ENCODE results near the gene UPF3A. TPM values are rescaled to one million over a fixed set of nuclear protein-coding genes. Genes with fewer than 3 reads are reported as not detected.
A peak's percentile ranks its signal among the peaks of the same experiment; 100 is the strongest.
"Not testable (repeated sequence)": the region's sequence is repeated elsewhere in the genome, so short reads cannot be mapped to it uniquely, and the experiment has no call there.

Gene UPF3A
- total RNA-seq, 2 experiments from 2014 or later: 36.9 to 38.7 TPM

- CTCF ChIA-PET: interaction anchor here (0.6 to 1.7 kb wide), 3 partner anchors 30 to 427 kb away, joined by 3 to 7 read pairs (median 3); no protein-coding TSS in a partner anchor
- H3K4me3 Mint-ChIP-seq: no peak overlapping the region
- DNase-seq: no peak
- H3K9me3 Mint-ChIP-seq: no peaks in the 10 kb centered on the region
- H3K4me1 Mint-ChIP-seq (ENCODE audit: low read depth): no peaks in the 10 kb centered on the region
- H3K27me3 Mint-ChIP-seq (ENCODE audit: low read depth): no peaks in the 10 kb centered on the region
- H3K27ac Mint-ChIP-seq: no peak overlapping the region
- peaks cover 38% of the 10 kb centered on the region for H3K36me3 Mint-ChIP-seq (ENCODE audit: low read depth)
- intact Hi-C loops (cut with micrococcal nuclease): no loop called here
Measured at GRCh38 chr13:114249077-114249476, 32.3 kb upstream of the UPF3A start.

- CTCF ChIA-PET: interaction anchor here (0.5 to 0.6 kb wide), 2 partner anchors 8 to 133 kb away, joined by 3 read pairs; no protein-coding TSS in a partner anchor
- H3K27me3 Mint-ChIP-seq (ENCODE audit: low read depth); H3K27ac Mint-ChIP-seq; DNase-seq; intact Hi-C loops (cut with micrococcal nuclease); H3K4me3 Mint-ChIP-seq; H3K9me3 Mint-ChIP-seq; H3K4me1 Mint-ChIP-seq (ENCODE audit: low read depth): not testable (repeated sequence)
- peaks cover 38% of the 10 kb centered on the region for H3K36me3 Mint-ChIP-seq (ENCODE audit: low read depth)
Measured at GRCh38 chr13:114251639-114252440, 29.6 kb upstream of the UPF3A start.

- H3K36me3 Mint-ChIP-seq (ENCODE audit: low read depth): peaks cover 43% of the 10 kb centered on the region
- H3K9me3 Mint-ChIP-seq: no peaks in the 10 kb centered on the region
- intact Hi-C loops (cut with micrococcal nuclease): no loop called here
- DNase-seq: no peak
- H3K27me3 Mint-ChIP-seq (ENCODE audit: low read depth): no peaks in the 10 kb centered on the region
- H3K27ac Mint-ChIP-seq: no peak overlapping the region
- no peak overlapping the region for H3K4me3 Mint-ChIP-seq
- no peaks in the 10 kb centered on the region for H3K4me1 Mint-ChIP-seq (ENCODE audit: low read depth)
- CTCF ChIA-PET: interaction anchor here (0.7 kb wide), 1 partner anchor 304 kb away, joined by 3 read pairs; no protein-coding TSS in a partner anchor
Measured at GRCh38 chr13:114256547-114256946, 24.9 kb upstream of the UPF3A start.

DNA sequence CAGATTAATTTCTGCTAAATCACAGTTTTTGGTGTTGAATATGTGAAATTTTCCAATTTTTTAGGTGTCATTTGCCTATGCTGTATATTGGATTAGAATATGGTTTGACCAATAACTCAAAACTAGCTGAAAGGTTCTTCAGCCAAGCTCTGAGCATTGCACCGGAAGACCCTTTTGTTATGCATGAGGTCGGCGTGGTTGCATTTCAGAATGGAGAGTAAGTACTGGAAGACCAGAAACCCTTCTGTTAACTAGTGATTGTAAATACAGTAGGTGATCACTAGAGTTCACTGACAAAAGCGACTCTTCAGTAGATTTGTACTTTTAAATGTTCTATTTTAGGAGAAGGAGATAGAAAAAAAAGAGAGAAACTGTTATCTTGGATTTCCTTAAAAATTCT is 24.4 kb upstream of the UPF3A start:
- no peaks in the 10 kb centered on the region for H3K4me1 Mint-ChIP-seq (ENCODE audit: low read depth)
- no peak overlapping the region for H3K27ac Mint-ChIP-seq

DNA sequence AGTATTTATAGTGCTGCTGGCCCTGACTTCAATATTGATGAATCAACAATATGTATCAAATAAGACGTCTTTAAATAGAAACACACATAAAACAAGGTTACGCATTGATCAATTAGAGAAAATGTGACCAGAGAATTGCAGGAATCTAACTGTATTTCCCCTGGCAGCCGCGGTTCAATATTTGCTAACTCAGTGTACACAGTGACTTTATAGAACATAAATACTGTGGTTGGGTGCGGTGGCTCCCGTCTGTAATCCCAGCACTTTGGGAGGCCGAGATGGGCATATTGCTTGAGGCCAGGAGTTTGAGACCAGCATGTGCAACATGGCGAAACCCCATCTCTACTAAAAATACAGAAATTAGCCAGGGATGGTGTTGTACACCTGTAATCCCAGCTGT is 22.8 kb upstream of the UPF3A start:
- H3K4me1 Mint-ChIP-seq (ENCODE audit: low read depth): peaks cover 9% of the 10 kb centered on the region
- no peak overlapping the region for H3K27ac Mint-ChIP-seq
- H3K27me3 Mint-ChIP-seq (ENCODE audit: low read depth): no peaks in the 10 kb centered on the region
- no peak overlapping the region for H3K4me3 Mint-ChIP-seq
- H3K36me3 Mint-ChIP-seq (ENCODE audit: low read depth): peaks cover 48% of the 10 kb centered on the region
- CTCF ChIA-PET: no interaction called here
- no peak for DNase-seq
- intact Hi-C loops (cut with micrococcal nuclease): no loop called here
- no peaks in the 10 kb centered on the region for H3K9me3 Mint-ChIP-seq

More for the DNA sequence above, 24.4 kb upstream of the UPF3A start:
- no peaks in the 10 kb centered on the region for H3K9me3 Mint-ChIP-seq
- DNase-seq: no peak
- intact Hi-C loops (cut with micrococcal nuclease): no loop called here
- H3K36me3 Mint-ChIP-seq (ENCODE audit: low read depth): peaks cover 42% of the 10 kb centered on the region
- CTCF ChIA-PET: interaction anchor here (0.7 kb wide), 1 partner anchor 305 kb away, joined by 3 read pairs; no protein-coding TSS in a partner anchor
- no peak overlapping the region for H3K4me3 Mint-ChIP-seq
- no peaks in the 10 kb centered on the region for H3K27me3 Mint-ChIP-seq (ENCODE audit: low read depth)

GRCh38 chr13:114259374-114259773 is 22.0 kb upstream of the UPF3A start:
- CTCF ChIA-PET: no interaction called here
- H3K4me3 Mint-ChIP-seq: no peak overlapping the region
- H3K9me3 Mint-ChIP-seq: no peaks in the 10 kb centered on the region
- no peak for DNase-seq
- peaks cover 46% of the 10 kb centered on the region for H3K36me3 Mint-ChIP-seq (ENCODE audit: low read depth)
- H3K27me3 Mint-ChIP-seq (ENCODE audit: low read depth): no peaks in the 10 kb centered on the region
- peaks cover 10% of the 10 kb centered on the region for H3K4me1 Mint-ChIP-seq (ENCODE audit: low read depth)
- intact Hi-C loops (cut with micrococcal nuclease): no loop called here
- no peak overlapping the region for H3K27ac Mint-ChIP-seq

- Mint-ChIP-seq H3K36me3 (ENCODE audit: low read depth) (peaks cover 44% of the 10 kb centered on the region), H3K4me1 (ENCODE audit: low read depth) (peaks cover 10% of the 10 kb centered on the region), H3K4me3 (no peak overlapping the region), H3K27me3 (ENCODE audit: low read depth) (no peaks in the 10 kb centered on the region), H3K27ac (no peak overlapping the region), H3K9me3 (no peaks in the 10 kb centered on the region)
- DNase-seq: no peak
- intact Hi-C loops (cut with micrococcal nuclease): no loop called here
- CTCF ChIA-PET: interaction anchor here (0.7 kb wide), 1 partner anchor 8 kb away, joined by 3 read pairs; no protein-coding TSS in a partner anchor
Measured at GRCh38 chr13:114259974-114260373, 21.4 kb upstream of the UPF3A start.

GRCh38 chr13:114260814-114261213 is 20.6 kb upstream of the UPF3A start:
- CTCF ChIA-PET: no interaction called here
- H3K36me3 Mint-ChIP-seq (ENCODE audit: low read depth): peaks cover 45% of the 10 kb centered on the region
- no peaks in the 10 kb centered on the region for H3K9me3 Mint-ChIP-seq
- no peak overlapping the region for H3K4me3 Mint-ChIP-seq
- intact Hi-C loops (cut with micrococcal nuclease): no loop called here
- H3K27me3 Mint-ChIP-seq (ENCODE audit: low read depth): no peaks in the 10 kb centered on the region
- no peak for DNase-seq
- H3K27ac Mint-ChIP-seq: no peak overlapping the region
- H3K4me1 Mint-ChIP-seq (ENCODE audit: low read depth): peaks cover 10% of the 10 kb centered on the region

- intact Hi-C loops (cut with micrococcal nuclease): no loop called here
- H3K4me1 Mint-ChIP-seq (ENCODE audit: low read depth): peaks cover 10% of the 10 kb centered on the region
- no peak overlapping the region for H3K4me3 Mint-ChIP-seq
- H3K9me3 Mint-ChIP-seq: no peaks in the 10 kb centered on the region
- H3K27me3 Mint-ChIP-seq (ENCODE audit: low read depth): no peaks in the 10 kb centered on the region
- peaks cover 47% of the 10 kb centered on the region for H3K36me3 Mint-ChIP-seq (ENCODE audit: low read depth)
- CTCF ChIA-PET: no interaction called here
- H3K27ac Mint-ChIP-seq: peak overlapping the region; percentile 1
- DNase-seq: no peak
Measured at GRCh38 chr13:114261328-114261965, 20.0 kb upstream of the UPF3A start.

DNA sequence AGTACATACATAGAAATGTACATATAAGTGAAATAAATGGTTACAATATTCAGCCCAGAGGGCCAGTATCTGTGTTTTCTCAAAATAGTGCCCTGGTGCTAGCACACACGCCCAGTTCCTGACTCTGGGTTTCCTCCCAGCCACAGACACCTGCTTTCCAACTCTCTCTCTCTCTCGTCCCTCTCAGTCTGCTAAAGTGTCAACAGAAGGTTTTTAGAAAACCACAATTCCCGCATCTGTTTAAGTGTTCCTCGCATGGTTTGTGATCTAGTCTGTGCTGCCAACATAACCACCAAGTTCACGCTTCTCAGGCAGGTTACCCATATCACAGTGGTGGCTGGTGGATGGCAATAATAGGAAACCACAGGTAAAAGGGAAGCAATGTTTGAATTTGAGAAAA is 17.8 kb upstream of the UPF3A start:
- Mint-ChIP-seq H3K4me1 (ENCODE audit: low read depth) (peaks cover 16% of the 10 kb centered on the region), H3K36me3 (ENCODE audit: low read depth) (peaks cover 54% of the 10 kb centered on the region), H3K27ac (peak overlapping the region; percentile 57), H3K27me3 (ENCODE audit: low read depth) (no peaks in the 10 kb centered on the region), H3K4me3 (no peak overlapping the region), H3K9me3 (no peaks in the 10 kb centered on the region)
- DNase-seq: no peak
- CTCF ChIA-PET: no interaction called here
- intact Hi-C loops (cut with micrococcal nuclease): no loop called here

DNA sequence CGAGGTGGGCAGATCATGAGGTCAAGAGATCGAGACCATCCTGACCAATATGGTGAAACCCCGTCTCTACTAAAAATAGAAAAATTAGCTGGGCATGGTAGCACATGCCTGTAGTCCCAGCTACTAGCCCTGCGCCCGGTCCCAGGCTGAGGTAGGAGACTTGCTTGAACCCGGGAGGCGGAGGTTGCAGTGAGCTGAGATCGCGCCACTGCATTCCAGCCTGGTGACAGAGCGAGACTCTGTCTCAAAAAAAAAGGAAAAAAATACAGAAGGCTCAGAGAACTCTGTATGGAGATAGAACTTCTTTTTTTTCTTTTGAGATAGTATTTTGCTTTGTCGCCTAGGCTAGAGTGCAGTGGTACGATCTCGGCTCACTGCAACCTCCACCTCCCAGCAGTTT is 17.1 kb upstream of the UPF3A start:
- CTCF ChIA-PET: interaction anchor here (0.6 kb wide), 1 partner anchor 23 kb away, joined by 3 read pairs; no protein-coding TSS in a partner anchor
- H3K27me3 Mint-ChIP-seq (ENCODE audit: low read depth); H3K9me3 Mint-ChIP-seq; intact Hi-C loops (cut with micrococcal nuclease); DNase-seq; H3K27ac Mint-ChIP-seq; H3K4me3 Mint-ChIP-seq: not testable (repeated sequence)
- peaks cover 19% of the 10 kb centered on the region for H3K4me1 Mint-ChIP-seq (ENCODE audit: low read depth)
- peaks cover 57% of the 10 kb centered on the region for H3K36me3 Mint-ChIP-seq (ENCODE audit: low read depth)

- H3K36me3 Mint-ChIP-seq (ENCODE audit: low read depth): peaks cover 53% of the 10 kb centered on the region
- no peak overlapping the region for H3K4me3 Mint-ChIP-seq
- intact Hi-C loops (cut with micrococcal nuclease): no loop called here
- H3K27ac Mint-ChIP-seq: no peak overlapping the region
- H3K9me3 Mint-ChIP-seq: no peaks in the 10 kb centered on the region
- CTCF ChIA-PET: interaction anchor here (0.6 kb wide), 1 partner anchor 304 kb away, joined by 3 read pairs; no protein-coding TSS in a partner anchor
- DNase-seq: no peak
- no peaks in the 10 kb centered on the region for H3K27me3 Mint-ChIP-seq (ENCODE audit: low read depth)
- H3K4me1 Mint-ChIP-seq (ENCODE audit: low read depth): peaks cover 20% of the 10 kb centered on the region
Measured at GRCh38 chr13:114264886-114265611, 16.4 kb upstream of the UPF3A start.

Data from activated naive CD4-positive, alpha-beta T cell treated with anti-CD3 and anti-CD28 coated beads for 36 hours (primary cell).